Pancreas (tissue), 10 donors: ENCODE measurements around the gene HUS1B. TPM values are rescaled to one million over a fixed set of nuclear protein-coding genes. Genes with fewer than 3 reads are reported as not detected.

Experiments
- ATAC-seq, 4 donors: fragments of 200-7000 bp; cut with Tn5 transposase; one replicate each; pipeline versions ENCODE4 v1.8.0 to v1.9.1; 2020; ENCODE audit warnings: mild to moderate bottlenecking in 4 of 4, moderate library complexity in 4 of 4
- DNase-seq, 6 donors: peaks; one replicate each; pipeline ENCODE4 v3.0.0-alpha.2; 2020
- FAIRE-seq: peaks from 2 replicates; lab custom pipeline; 2012; peaks lifted over from hg19 to GRCh38; lab: Jason Lieb, UNC
- H3K27ac ChIP-seq, 4 donors: fragments of 200-600 bp; sonication (generic); 1 replicate in 3 of 4; 2 replicates in 1 of 4; pipeline versions ENCODE4 v1.5.0 to v1.8.0; 2020
- H3K27me3 ChIP-seq, 4 donors: fragments of 200-600 bp; one replicate each; pipeline ENCODE4 v1.8.0; 2021
- H3K36me3 ChIP-seq, 3 donors: fragments of 200-600 bp; sonication (generic) in 1 of 3; one replicate each; pipeline versions ENCODE4 v1.5.0 to v1.8.0; 2020 to 2021
- H3K4me1 ChIP-seq, 3 donors: fragments of 200-600 bp; one replicate each; pipeline ENCODE4 v1.8.0; 2021
- H3K4me3 ChIP-seq, 4 donors: fragments of 200-600 bp; sonication (generic) in 2 of 4; one replicate each; pipeline versions ENCODE4 v1.5.0 to v1.8.0; 2020 to 2021
- H3K9me3 ChIP-seq, 4 donors: fragments of 200-600 bp; one replicate each; pipeline ENCODE4 v1.8.0; 2021
- CTCF ChIP-seq, 4 donors: fragments of 200-600 bp; sonication (generic) in 3 of 4; IDR thresholded peaks; one replicate each; pipeline versions ENCODE4 v1.5.0 to v1.8.0; 2021; ENCODE audit warnings: antibody characterized with exemption in 4 of 4
- WGBS, 2 donors: extraction: QIAGEN DNeasy Blood & Tissue Kit; methylation state at CpG; one replicate each; pipeline ENCODE4 v1.1.7; 2013; 5-methylcytosine and 5-hydroxymethylcytosine counted together
- intact Hi-C, 3 donors: fragments of 100-400 bp; cut with DNase I; formaldehyde crosslinking; loops; one replicate each; pipeline versions ENCODE4 v1.11.1 to v1.14.2; 2022
- polyA plus RNA-seq, 2 donors: library from polyadenylated mRNA; stranded (reverse); fragments of 200-250 nt; gene quantifications; one replicate each; pipeline ENCODE4 v1.2.3, GENCODE V29; 2013
- total RNA-seq, 6 donors: library from RNA; stranded (reverse); fragmentation: NEBNext Ultra II Directional in 4 of 6; extraction: Animal tissue kit (Norgen Biotek cat#: 25700) in 4 of 6; gene quantifications; one replicate each; pipeline versions ENCODE4 v1.2.1 to v1.2.4, GENCODE V29; 2021 to 2023
- donor health status: healthy with polysubstance abuse.
- donor health status: DM: no; HTN: no; CAD: no; lungs with moderate emphysema.
- donor health status: DM: no; HTN: no; CAD: no.
- donor health status: control.
- donor health status: control.
- donor health status: Bipolar disorder and iron deficiency.
- donor health status: DM: yes; HTN: yes; CAD: no.
- donor health status: DM: no; HTN: no; CAD: no.
- donor health status: DM: no; HTN: no; CAD: no.
- donor health status: DM: yes; HTN: yes; CAD: no.

HUS1B gene
- total and polyA plus RNA-seq, 8 donors, result 0.12 to 0.81 (median 0.36) TPM; not detected in 2

DNA sequence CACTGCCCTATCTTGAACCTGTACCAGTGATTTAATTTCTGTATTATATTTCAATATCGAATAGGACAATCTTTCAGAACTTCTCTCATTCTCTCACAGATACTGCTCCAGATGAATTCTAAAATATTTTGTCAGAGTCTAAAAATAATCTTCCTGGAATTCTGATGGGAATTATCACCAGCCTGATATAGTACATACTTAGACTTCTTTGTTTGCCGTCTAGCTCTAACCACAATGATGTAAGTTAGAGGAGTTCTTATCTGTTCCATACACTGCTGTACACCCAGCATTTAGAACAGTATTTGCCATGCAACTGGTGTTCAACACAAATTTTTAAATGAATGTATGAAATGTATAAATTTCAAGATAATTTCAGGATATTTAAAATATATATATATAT lies 1.3 kb upstream of the HUS1B start:
- intact Hi-C loops, result no loop called here
- Histone ChIP-seq H3K4me3 (no peak overlapping the region), H3K4me1 (no peaks in the 10 kb centered on the region), H3K9me3 (no peaks in the 10 kb centered on the region), H3K36me3 (no peaks in the 10 kb centered on the region), H3K27ac (no peak overlapping the region), H3K27me3 (no peaks in the 10 kb centered on the region)
- DNase-seq (no peak), FAIRE-seq (no peak), ATAC-seq (no peak)
- no peak for TF ChIP-seq CTCF (IDR thresholded peaks at IDR 0.05)
- 61 to 65% methylated on average over 2 of the region's 2 CpGs for WGBS, 2 donors

- no peaks in the 10 kb centered on the region for H3K4me1 ChIP-seq
- H3K9me3 ChIP-seq, result no peaks in the 10 kb centered on the region
- DNase-seq, result no peak
- no peak overlapping the region for H3K27ac ChIP-seq
- no peak for ATAC-seq
- intact Hi-C loops, result no loop called here
- no peak overlapping the region for H3K4me3 ChIP-seq
- WGBS, 2 donors, result 76 to 86% methylated on average over 1 of the region's 1 CpG
- no peak for TF ChIP-seq CTCF (IDR thresholded peaks at IDR 0.05)
- no peak for FAIRE-seq
- H3K36me3 ChIP-seq, result no peaks in the 10 kb centered on the region
- no peaks in the 10 kb centered on the region for H3K27me3 ChIP-seq
Observed at GRCh38 chr6:657743-658142, 843 bp upstream of the HUS1B start.

- no peak for TF ChIP-seq CTCF (IDR thresholded peaks at IDR 0.05)
- intact Hi-C loops, result no loop called here
- FAIRE-seq (no peak), DNase-seq (no peak), ATAC-seq (no peak)
- Histone ChIP-seq H3K9me3 (no peaks in the 10 kb centered on the region), H3K27me3 (no peaks in the 10 kb centered on the region), H3K4me3 (no peak overlapping the region), H3K27ac (no peak overlapping the region), H3K4me1 (no peaks in the 10 kb centered on the region), H3K36me3 (no peaks in the 10 kb centered on the region)
- 88 to 93% methylated on average over 4 of the region's 4 CpGs for WGBS, 2 donors
Observed at GRCh38 chr6:654136-654535, 2.8 kb downstream of the HUS1B start.

- DNase-seq (no peak), FAIRE-seq (no peak), ATAC-seq (no peak)
- no peaks in the 10 kb centered on the region for H3K9me3 ChIP-seq
- intact Hi-C loops, result no loop called here
- no peaks in the 10 kb centered on the region for H3K36me3 ChIP-seq
- 68 to 83% methylated on average over 3 of the region's 3 CpGs for WGBS, 2 donors
- no peak overlapping the region for H3K27ac ChIP-seq
- no peak for TF ChIP-seq CTCF (IDR thresholded peaks at IDR 0.05)
- H3K4me3 ChIP-seq, result no peak overlapping the region
- H3K4me1 ChIP-seq, result no peaks in the 10 kb centered on the region
- H3K27me3 ChIP-seq, result no peaks in the 10 kb centered on the region
Observed at GRCh38 chr6:652865-653264, 4.0 kb downstream of the HUS1B start.

- H3K36me3 ChIP-seq, result no peaks in the 10 kb centered on the region
- no peak for DNase-seq
- no peaks in the 10 kb centered on the region for H3K9me3 ChIP-seq
- H3K4me1 ChIP-seq, result no peaks in the 10 kb centered on the region
- intact Hi-C loops, result no loop called here
- no peak overlapping the region for H3K4me3 ChIP-seq
- peak; percentile 9 for FAIRE-seq
- TF ChIP-seq CTCF (IDR thresholded peaks at IDR 0.05), result no peak
- 75 to 76% methylated on average over 4 of the region's 4 CpGs for WGBS, 2 donors
- no peak for ATAC-seq
- no peak overlapping the region for H3K27ac ChIP-seq
- no peaks in the 10 kb centered on the region for H3K27me3 ChIP-seq
Observed at GRCh38 chr6:650098-650497, 6.8 kb downstream of the HUS1B start.
